Measurements from ENCODE around the gene ALDH8A1.

Gene ALDH8A1

DNA sequence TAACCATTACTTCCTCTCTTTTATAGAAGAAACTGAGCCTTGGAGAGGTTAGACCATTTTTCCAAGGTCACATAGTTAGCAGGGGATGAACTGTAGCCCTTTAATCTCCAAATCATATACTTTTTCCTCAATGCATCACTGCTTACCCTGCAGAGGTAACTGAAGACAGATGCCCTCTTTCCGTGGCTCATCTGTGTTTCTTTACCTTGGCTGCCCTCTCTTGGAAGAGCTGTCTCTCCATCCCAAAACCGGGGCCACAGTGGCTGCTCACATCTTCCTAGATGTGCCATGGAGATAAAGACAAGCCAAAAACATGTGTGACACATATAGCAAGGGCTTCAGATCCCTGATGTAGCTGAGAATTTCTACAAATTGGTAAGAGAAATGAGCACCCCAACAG is 581 bp upstream of the ALDH8A1 start:
- DNase-seq = no peak

DNA sequence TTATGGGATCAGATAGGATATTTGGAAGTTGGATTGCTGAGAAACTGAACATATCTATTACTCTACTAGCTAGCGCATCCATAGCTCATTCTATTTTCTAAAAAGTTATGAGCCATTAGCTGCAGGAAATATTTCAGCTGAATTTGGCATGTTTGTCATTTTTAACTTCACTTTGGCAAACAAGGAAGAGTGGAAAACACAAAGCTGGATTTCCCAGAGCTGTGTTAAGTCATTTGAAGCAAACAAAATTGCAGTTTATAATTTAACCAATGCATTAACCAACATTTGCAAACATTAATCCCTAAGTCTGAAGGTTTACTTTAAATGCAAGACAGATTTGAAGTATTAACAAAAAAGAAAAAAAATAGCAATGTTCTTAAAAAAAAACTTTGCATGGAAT is 1.2 kb downstream of the ALDH8A1 start:
- DNase-seq = no peak

DNA sequence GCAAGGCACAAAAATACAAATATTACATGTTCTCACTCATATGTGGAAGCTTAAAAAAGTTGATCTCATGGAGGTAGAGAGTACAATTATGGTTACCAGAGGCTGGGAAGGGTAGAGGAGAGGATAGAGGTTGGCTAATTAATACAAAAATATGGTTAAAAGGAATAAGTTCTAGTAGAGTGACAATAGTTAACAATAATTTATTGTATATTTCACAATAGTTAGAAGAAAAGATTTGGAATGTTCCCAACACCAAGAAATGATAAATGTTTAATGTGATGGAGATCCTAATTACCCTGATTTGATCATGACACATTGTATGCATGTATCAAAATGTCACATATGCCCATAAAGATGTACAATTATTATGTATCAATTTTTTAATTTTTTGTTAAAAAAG is 1.8 kb downstream of the ALDH8A1 start:
- DNase-seq = no peak

DNA sequence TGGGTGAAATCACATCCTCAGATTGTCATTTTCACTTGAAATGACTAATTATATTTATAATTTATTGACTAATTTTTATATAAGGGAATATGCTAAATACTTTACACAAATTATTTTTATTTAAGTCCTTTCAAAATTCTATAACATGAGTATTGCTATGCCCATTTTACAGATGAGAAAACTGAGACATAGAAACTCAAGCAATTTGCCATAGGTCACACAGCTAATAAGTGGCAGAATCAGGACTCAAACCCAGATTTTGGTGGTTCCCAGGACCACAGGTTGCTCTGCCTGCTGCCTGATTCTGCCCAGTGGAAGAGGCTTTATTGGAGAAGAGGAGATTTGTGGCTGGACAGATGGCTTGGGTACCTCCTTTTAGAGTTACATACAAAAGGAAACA is 4.9 kb downstream of the ALDH8A1 start:
- DNase-seq = no peak

DNA sequence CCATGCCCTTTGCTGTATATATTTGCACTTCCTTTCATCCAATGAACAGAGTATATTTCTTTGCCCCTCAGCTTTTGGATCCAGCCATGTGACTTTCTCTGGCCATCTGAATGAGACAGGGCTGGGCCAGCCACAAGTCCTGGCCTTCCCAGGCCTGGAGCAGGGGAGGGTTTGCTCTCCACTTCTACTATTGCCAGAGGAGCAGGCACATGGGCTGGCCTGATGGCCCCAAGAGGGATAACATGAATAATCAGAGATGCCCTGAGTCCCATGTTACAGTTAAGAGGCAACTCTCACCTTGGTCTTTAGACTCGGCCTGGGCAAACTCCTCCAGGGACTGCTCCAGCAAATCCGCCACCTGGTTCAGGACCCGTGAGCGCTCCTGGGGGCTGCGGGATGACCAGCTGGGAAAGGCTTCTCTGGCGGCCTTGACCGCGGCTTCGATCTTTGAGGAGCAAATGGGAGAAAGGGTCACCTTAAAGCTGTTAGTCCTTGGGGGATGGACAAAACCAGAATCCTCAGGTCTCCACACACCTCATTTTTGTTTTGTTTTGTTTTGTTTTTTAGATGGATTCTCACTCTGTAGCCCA is 6.3 kb downstream of the ALDH8A1 start:
- DNase-seq = no peak

DNA sequence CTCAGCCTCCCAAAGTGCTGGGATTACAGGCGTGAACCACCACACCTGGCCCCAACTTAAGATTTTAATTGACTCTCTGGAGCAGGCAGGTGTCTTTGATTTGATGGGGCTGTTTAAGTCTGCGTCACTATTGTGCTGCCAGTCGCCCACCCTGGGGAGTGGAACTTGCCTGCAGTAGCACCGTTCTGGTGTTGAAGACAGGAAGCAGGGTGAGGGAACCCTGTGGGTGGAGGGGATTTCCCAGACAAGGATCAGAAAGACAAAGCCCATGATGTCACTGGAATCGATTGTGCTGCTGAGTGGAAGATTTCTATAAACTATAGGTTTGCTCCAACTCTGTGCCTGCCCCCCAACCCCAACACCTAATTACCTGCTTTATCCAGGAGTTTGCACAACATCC is 11.0 kb downstream of the ALDH8A1 start:
- DNase-seq = no peak

DNA sequence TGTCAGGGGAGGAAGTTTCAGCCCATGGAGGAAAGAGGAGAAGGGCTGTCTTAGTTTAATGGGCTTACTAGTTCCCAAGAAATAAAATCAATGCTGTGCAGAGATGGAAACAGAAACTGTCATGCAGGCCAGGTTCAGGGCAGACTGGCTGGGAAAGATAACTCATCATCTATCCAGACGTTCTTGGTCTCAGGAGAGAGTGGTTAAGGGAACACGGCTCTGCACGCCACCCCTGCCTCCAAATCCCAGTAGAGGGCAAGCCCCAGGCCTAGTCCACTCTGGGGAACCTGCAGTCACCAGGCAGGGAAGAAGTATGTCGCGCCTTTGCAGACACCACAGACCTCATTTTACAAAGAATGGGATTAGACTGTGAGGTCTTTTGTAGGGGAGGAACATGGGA is 12.5 kb downstream of the ALDH8A1 start:
- no peak for DNase-seq

DNA sequence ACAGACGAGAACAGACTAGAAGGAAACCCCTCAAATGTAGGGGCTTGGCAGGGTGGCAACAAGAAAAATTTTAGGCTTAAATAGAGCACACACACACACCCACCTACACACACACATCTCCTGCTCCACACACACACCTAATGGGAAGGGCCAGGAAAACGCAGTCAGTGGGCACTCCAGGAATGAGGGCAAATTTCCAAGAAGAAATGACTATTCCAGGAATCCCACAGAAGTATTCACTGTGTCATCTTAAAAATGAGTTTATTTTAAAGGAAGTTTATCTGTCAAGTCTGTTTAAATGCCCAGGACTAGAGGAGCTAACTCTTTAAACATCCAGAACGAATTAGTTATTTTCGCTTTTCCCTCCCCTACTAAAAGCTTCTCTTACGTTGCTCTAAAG is 13.0 kb downstream of the ALDH8A1 start:
- no peak for DNase-seq

DNA sequence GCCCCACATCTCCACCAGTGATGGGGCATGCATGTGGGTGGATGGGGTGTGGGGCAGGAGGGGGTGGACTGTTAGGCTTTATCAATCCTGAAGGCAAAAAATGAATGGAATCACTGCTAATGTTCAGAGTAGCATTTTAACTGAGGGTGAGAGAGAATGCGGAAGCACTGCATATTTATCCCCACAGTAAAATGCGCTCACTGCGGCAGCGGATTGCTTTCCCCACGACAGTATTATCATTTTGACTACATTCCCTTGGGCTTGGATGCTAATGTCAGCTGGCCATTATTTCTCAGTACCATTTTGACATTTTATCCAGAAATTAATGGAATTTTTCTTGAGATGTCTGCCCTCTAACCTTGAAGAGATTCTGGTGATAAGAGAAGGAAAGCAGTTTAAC is 13.4 kb downstream of the ALDH8A1 start:
- DNase-seq = no peak

DNA sequence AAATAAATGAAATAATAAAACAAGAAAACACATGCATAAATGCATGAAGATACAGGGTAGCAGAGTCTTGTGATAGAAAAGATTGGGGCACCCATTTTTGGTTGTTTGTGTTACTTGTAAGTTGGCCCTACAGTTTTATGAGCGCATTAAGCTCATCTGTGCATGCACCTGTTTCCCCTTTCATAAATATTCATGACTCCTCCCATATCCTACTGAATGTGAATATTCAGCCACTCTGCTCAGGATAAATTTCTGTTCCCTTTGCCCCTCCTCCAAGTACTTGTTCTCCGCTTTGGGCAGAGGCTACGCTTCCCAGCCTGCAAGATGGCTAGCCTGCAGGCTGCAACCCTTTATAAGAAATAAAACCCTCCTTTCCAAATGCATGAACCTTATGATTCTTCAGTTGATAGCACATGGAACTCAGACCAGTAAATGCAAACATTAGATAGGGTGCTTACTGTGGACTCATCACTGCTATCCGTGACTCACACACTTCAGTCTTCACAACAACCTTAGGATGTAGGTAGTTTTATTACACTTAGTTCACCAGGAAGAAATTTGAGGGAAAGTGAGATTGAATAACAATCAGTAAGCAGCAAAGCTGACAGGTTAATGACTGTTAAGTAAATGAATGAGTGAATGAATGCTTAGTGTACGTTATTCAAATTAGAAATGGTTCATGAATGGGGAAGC is 15.0 kb downstream of the ALDH8A1 start:
- no peak for DNase-seq

DNA sequence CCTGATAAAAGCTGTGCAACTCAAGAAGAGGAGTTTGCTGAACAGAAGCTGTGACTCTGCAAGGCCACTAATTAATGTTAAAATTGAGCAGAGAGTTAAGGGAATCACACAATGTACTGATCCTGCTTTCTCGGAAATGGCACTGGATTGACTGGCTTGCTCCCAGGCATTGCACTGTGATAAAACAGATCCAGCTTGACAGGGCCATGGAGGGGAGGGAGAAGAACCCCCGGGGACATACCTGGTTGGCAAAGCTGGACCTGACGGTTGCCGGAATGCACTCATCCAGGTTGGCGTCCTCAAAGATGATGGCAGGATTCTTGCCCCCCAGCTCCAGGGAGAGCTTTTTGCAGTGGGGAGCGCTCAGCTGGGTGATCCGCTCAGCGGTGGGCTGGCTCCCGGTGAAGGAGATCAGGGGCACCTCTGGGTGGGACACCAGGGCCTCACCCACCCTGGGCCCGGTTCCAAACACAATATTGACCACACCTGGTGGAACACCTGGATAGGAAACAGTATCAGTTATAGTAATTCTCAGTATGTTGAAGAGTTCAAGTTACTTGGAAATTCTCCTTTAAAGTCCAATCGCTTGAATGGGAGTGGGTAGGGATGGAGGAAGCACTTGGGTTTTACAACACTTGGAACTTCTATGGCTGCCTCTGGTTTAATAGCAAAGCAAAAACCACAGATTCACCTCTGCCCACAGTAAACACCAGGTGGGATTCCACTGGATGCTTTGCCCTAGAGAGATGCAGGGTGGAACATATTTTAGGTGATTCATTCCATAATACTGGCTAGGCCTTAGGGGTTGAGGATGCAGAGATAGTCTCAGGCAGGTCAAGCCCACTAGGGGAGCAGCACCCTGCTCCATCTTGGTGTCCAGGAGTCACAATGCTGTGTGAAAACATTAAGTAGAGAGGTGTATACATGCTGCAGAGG is 17.1 kb downstream of the ALDH8A1 start:
- no peak for DNase-seq

DNA sequence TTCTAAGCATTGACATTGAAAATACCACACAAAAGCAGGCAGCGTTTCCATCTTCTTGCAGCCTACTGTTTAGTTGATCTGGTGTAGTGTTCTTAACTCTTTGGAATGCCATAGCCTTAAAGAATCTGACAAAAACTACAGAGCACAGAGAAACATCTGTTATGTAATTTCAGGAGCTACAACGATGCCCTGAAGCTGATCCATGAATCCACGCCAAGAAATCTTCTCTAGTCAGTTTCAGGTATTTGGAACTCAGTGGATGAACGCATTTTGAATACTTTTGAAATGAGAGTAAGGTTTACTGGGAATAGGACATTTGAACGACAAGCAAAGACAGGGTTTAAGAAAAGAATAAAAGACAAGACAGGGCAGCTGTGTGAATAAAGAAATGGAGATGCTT is 17.8 kb downstream of the ALDH8A1 start:
- DNase-seq = no peak

DNA sequence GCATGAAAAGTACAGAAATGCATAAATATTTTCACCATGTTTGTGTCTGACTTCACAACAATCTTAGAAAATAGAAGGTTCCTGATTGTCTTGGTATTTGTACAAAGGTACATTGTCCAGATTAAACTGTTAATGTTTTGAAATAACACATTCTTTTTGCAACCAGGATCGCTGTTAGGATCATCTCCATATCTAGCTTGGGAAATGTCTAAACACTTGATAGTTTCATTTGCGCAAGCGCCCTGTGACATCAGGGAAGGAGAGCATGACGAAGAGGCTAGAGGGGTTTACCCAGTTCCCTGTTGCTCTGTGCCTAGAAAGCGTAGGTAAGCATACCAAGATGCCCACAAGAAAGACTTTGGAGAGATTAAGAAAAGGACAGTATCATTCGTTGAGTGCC is 19.4 kb downstream of the ALDH8A1 start:
- DNase-seq = no peak

DNA sequence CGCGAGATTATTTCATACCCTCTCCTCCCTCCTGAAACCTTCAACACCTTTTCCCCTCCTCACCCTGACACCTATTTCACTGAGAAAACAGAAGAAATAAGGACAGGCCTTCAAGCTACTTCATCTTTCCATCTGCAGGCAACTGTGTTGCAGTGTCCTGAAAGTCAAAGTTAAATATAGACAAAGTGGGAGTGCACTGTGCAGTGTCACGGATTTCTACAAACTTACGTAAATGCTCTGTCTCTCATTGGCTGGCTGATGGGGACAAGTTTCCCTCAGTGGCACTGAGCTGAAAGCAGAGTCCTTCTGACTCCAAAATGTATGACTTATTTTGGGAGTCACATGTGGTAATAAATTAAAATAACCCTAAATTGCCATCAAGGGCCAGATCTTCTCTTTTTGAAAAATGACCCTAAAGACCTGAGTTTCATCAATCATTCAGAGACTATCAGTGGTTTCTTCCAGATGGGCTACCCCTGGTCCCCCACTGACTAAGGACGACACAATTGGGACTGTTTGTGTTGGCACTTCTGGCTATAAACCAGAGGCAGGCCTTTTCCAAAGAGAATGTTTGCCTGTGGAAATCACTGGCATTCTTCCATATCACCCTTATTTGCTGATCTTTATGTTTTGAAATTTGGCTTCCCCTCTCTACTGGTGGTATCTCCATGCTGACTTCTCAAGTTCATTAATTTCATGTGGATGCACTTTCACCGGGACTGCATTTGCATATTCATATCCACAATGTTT is 21.6 kb downstream of the ALDH8A1 start:
- no peak for DNase-seq

DNA sequence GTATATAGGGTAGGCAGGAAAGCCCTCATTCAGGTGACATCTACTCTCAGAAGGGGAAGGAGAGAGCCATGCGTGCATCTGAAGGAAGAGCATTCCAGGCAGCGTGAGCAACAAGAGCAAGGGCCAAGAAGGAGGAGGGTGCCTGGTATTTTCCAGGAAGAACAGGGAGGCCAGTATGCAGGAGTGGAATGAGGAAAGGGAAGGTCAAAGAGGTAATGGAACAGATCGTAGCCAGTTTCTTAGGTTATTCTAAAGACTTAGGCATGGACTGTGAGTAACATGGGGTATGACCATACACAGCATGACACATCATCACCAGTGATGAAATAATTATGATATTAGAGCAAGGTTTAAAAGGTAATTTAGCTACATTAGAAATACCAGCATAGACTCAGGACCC is 24.1 kb downstream of the ALDH8A1 start:
- DNase-seq = no peak

DNA sequence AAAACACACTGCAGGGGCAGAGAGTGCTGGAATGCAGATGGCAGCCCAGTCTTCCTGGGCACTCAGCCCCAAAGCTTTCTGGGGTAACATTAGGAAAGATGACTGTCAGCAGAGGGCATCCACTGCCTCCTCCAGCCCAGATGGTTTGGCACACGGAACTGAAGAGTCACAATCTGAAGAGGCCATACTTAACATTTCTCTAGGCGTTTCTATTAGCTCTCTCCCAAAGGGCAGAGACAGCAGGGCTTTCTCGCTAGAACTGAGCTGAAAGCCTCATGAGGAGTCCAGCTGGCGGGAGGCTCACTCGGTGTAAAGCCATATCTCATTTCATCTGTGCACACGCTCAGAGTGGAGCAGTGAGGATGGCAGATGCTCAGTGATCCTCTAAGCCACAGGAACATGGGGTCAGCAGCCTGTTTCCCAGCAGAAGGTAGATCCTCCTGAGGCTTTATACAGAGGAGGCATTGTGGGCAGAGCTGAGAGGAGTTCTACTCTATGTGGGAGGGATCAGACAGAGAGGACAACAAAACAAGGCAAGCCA is 28.1 kb downstream of the ALDH8A1 start:
- no peak for DNase-seq

DNA sequence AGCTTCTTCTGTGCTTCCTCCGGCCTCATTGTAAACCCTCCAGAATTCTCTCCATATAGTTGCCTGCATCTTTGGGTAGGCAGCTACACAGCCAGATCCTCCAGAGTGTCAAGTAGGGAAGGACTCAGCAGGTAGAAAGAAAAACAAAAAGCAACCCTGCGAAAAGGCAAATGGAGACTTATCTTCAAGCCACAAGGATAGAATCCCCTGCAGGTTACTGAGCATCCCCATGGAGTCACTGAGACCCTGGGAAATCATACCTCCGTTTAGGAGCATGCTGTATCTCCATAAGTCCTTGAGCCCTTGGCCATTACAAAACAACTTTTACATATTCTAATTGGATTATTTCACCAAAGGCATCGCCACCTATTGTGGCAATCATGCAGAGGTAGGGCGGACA is 28.6 kb downstream of the ALDH8A1 start:
- no peak for DNase-seq

DNA sequence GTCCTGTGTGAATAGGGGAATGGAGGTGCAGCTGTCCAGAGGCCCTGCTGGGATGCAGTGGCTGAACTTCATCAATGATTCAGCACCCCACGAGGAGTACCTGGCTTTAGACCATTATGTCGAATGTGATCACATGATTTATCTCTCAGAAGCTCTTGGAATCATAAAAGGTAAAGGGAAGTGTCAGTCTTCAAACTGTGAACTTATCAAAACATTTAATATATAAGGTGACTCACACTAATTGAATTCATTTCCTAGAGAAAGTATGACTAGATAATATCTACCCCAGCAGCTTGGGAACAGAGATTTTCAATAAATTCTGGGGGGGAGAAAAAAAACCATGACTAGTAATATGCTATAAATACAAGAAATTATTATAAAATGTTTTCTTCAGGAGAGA is 29.5 kb downstream of the ALDH8A1 start:
- no peak for DNase-seq

DNA sequence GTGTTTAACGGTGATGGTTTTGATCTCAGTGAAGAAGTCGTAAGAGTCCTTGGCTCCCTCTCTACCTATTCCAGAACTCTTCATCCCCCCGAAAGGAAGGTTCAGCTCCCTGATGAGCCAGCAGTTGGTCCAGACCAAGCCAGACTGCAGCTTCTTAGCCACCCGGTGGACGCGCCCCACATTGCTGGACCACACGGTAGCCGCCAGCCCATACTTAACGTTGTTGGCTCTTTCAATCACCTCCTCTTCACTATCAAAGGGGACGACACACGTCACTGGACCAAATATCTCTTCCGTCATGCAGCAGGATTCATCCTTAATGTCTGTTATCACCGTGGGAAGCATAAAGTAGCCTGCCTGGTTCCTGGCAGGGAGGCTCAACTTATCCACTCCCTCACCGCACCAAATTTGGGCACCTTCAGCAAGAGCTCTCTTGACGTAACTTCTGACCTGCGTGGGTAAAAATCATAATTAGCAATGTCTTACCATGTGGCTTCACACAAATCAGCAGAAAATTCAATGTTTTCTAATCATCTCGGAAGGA is 31.4 kb downstream of the ALDH8A1 start:
- no peak for DNase-seq

DNA sequence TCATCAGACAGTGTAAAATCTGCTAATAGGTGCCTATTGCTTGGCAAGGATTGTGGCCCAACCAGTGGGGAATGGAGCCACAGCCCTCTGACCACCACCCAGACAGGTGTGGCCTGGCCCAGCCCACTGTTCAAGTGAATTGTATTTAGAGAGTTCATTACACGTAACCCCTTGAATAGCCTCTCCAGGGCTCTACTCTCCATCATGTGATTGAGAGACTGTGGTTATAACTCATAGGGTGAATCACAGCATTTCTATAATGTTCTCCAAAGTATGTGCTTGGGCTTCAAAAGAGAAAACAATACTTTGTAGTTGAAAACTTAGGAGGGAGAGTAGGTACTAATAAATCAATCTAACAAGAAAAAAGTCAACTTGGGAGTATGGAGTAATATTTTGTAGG is 38.4 kb downstream of the ALDH8A1 start:
- no peak for DNase-seq

DNA sequence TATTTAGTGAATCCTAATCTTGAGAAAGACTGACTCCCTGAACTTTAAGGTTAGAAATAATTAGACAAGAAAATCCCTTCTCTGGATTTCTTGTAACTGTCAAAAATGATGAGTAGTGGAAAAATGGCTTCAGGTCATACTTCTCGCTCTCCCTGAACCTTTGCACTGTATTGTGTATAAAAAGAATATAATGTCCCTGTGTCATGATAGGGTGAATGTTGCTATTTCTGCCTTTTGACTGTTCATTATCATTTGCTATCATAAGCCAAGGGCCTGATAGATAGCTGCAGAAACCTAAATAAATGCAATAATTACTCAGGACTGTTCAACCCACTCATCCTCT is 39.3 kb downstream of the ALDH8A1 start:
- DNase-seq = no peak

DNA sequence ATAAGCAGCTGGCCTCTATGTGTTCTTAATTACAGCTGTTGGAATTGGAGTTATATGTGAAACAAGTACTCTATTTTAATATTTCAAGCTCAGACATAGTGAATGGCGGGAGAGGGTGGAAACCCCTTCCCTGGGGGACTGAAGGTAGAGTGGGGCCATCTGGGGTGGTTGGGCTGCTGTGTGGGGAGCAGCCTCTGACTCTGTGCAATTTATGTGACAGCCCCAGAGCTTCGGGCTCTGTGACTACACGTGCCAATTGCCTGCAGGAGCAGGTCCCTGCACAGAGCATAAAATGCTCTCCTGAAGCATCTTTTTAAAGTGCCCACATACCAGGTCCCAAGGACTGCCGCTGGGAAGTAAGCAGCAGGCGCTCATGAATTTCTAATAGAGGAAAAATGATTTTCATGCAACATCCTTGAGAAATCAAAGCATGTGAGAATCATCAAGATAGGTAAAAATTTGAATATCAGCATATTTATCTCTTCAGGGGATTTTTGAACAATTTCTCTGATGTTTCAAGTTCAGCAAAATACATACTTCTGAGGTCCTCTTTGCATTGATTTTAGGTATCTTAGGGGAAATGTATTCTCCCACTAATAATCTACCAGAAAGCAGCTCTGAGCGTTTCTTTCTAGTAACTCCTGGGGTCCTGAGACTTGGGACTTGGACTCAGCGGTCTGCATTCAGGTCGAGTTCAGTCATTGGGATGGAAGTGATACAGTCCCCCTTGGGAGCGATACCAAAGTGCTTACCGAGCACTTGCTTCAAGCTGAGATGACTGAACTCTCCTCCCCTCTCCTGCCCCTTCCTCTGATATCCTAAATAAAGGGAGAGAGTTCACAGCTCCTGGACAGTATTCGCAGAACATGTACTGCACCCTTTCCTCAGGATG is 40.0 kb downstream of the ALDH8A1 start:
- DNase-seq = peak; percentile 36
